ENCODE measurements around the gene GRAMD1C. TPM values are rescaled to one million over a fixed set of nuclear protein-coding genes. Genes with fewer than 3 reads are reported as not detected.

The GRAMD1C gene
- total and polyA plus RNA-seq, 2 donors (not counting 3 experiments of a cell fraction or from before 2014, with no cell fraction given) = 7.0 to 24.0 TPM

DNA sequence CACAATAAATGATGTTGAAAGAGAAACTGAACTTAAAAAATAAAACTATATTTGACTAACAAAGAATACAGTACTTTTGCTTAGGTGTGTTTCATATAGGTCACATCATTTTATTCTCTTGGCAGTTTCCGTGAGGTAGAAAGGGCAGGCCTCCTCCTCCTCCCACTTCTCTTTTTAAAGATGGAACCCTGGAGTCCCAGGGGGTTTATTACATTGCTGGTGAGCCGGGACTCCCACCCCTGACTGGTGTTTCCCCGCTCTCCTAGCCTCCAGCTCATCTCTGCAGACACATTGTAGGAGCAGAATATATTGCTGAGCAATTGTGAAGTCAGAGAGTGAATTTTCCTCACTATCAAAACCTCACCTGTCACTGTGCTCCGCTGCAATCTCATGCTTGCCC, 139.2 kb downstream of the GRAMD1C start:
- Histone ChIP-seq H3K4me3 (replicated peaks in 1 of 3; ENCODE audit: insufficient read depth in 1 of 3, low read depth in 1 of 3, low read length in 3 of 3) (no peak overlapping the region), H3K27me3 (ENCODE audit: control insufficient read depth in 2 of 2, insufficient read depth in 2 of 2, low read length in 2 of 2) (no peaks in the 10 kb centered on the region), H3K4me1 (ENCODE audit: control insufficient read depth, extremely low read depth, insufficient read depth, low read length) (no peaks in the 10 kb centered on the region), H2AFZ (ENCODE audit: low read depth, low read length) (no peak overlapping the region), H4K20me1 (replicated peaks; ENCODE audit: control insufficient read depth, extremely low read depth, insufficient read depth, low read length) (no peaks in the 10 kb centered on the region), H3K36me3 (ENCODE audit: control insufficient read depth in 2 of 2, extremely low read depth in 1 of 2, insufficient read depth in 2 of 2, low read length in 2 of 2) (no peaks in the 10 kb centered on the region), H3K9me3 (replicated peaks; ENCODE audit: control insufficient read depth, insufficient read depth, low read length) (no peaks in the 10 kb centered on the region), H3K9ac (replicated peaks; ENCODE audit: extremely low read depth, insufficient read depth, low read length) (no peak overlapping the region), H3K27ac (ENCODE audit: insufficient read depth, low read depth, low read length) (no peak overlapping the region), H3K9me1 (replicated peaks; ENCODE audit: control insufficient read depth, extremely low read depth, insufficient read depth, low read length) (no peaks in the 10 kb centered on the region), H3K79me2 (ENCODE audit: control insufficient read depth, insufficient read depth, low read length) (no peaks in the 10 kb centered on the region), H3K4me2 (ENCODE audit: insufficient read depth, low read length) (no peak overlapping the region)
- TF ChIP-seq POLR2AphosphoS5 (IDR thresholded peaks at IDR 0.05; ENCODE audit: insufficient read depth, low read depth, low read length) (no peak), POLR2A (IDR thresholded peaks at IDR 0.05; ENCODE audit: low read depth, low read length) (no peak), FOS (IDR thresholded peaks at IDR 0.05; ENCODE audit: borderline replicate concordance, insufficient read depth, low read length) (no peak), GATA2 (IDR thresholded peaks at IDR 0.05; ENCODE audit: insufficient read depth, insufficient read length, low read depth, low read length) (no peak), MYC (IDR thresholded peaks at IDR 0.05; ENCODE audit: low read depth, low read length) (no peak), EZH2 (IDR thresholded peaks at IDR 0.05; ENCODE audit: borderline replicate concordance, low read depth, low read length, severe bottlenecking) (no peak), JUN (IDR thresholded peaks at IDR 0.05; ENCODE audit: borderline replicate concordance, insufficient read depth, insufficient read length, low read depth) (no peak)
- TF ChIP-seq, protein P1, sequence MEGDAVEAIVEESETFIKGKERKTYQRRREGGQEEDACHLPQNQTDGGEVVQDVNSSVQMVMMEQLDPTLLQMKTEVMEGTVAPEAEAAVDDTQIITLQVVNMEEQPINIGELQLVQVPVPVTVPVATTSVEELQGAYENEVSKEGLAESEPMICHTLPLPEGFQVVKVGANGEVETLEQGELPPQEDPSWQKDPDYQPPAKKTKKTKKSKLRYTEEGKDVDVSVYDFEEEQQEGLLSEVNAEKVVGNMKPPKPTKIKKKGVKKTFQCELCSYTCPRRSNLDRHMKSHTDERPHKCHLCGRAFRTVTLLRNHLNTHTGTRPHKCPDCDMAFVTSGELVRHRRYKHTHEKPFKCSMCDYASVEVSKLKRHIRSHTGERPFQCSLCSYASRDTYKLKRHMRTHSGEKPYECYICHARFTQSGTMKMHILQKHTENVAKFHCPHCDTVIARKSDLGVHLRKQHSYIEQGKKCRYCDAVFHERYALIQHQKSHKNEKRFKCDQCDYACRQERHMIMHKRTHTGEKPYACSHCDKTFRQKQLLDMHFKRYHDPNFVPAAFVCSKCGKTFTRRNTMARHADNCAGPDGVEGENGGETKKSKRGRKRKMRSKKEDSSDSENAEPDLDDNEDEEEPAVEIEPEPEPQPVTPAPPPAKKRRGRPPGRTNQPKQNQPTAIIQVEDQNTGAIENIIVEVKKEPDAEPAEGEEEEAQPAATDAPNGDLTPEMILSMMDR (IDR thresholded peaks at IDR 0.05; ENCODE audit: extremely low read depth in 1 of 2, insufficient read depth in 1 of 2, low read depth in 1 of 2, low read length in 2 of 2) = no peak
- TF ChIP-seq, protein P2, sequence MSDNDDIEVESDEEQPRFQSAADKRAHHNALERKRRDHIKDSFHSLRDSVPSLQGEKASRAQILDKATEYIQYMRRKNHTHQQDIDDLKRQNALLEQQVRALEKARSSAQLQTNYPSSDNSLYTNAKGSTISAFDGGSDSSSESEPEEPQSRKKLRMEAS (IDR thresholded peaks at IDR 0.05; ENCODE audit: insufficient read depth, insufficient read length) = no peak
- BruUV-seq (replicated peaks) = no TSS peak
- no peak for DNase-seq (ENCODE audit: low read depth, low spot score)
- intact Hi-C loops (cut with micrococcal nuclease) = no loop called here
- dilution Hi-C loops (cut with MboI; ENCODE audit: extremely low pct_ligation_motif_present, low sequenced_read_pairs) = no loop called here
- no peak for FAIRE-seq
- ChIA-PET POLR2A (no interaction called here), CTCF (interaction anchor here (0.6 kb wide), 1 partner anchor 29 kb away, joined by 3 read pairs; no protein-coding TSS in a partner anchor)

Measured in endothelial cell of umbilical vein (primary cell).